MCF 10A (cell line): Measurements from ENCODE around the gene KLHL40. TPM values are rescaled to one million over a fixed set of nuclear protein-coding genes. Genes with fewer than 3 reads are reported as not detected.

ENCODE experiments used
- BruUV-seq: library from RNA; stranded (reverse); fragments of 400-500 nt; replicated peaks from 2 replicates; lab custom pipeline; 2021; lab: Mats Ljungman, UMichigan
- CTCF ChIA-PET: fragments of 300-600 bp; sonication (Branson Sonifier 250); formaldehyde crosslinking; extraction: SDS; loops from one replicate; lab custom pipeline; 2021; ENCODE audit warnings: antibody characterized with exemption, inconsistent platforms; lab: Yijun Ruan, JAX
- POLR2A ChIA-PET: fragments of 300-600, 350-650 bp; sonication (Branson Sonifier 250); formaldehyde crosslinking; extraction: SDS; loops from one replicate; lab custom pipeline; 2020; ENCODE audit warnings: antibody characterized with exemption, inconsistent platforms; lab: Yijun Ruan, JAX
- DNase-seq: peaks from one replicate; pipeline ENCODE4 v3.0.0-alpha.2; 2018; ENCODE audit not compliant: unreplicated experiment
- H3K27ac Mint-ChIP-seq: one replicate; pipeline ENCODE4 v1.8.0; 2022; ENCODE audit warnings: mild to moderate bottlenecking, low read depth, mixed read lengths; ENCODE audit not compliant: unreplicated experiment
- H3K27me3 Mint-ChIP-seq: one replicate; pipeline ENCODE4 v1.8.0; 2022; ENCODE audit warnings: mixed read lengths; ENCODE audit not compliant: insufficient read depth, unreplicated experiment
- H3K36me3 Mint-ChIP-seq: one replicate; pipeline ENCODE4 v1.8.0; 2022; ENCODE audit warnings: mild to moderate bottlenecking, moderate library complexity, mixed read lengths; ENCODE audit not compliant: insufficient read depth, unreplicated experiment
- H3K4me1 Mint-ChIP-seq: one replicate; pipeline ENCODE4 v1.8.0; 2022; ENCODE audit warnings: mixed read lengths; ENCODE audit not compliant: insufficient read depth, unreplicated experiment
- H3K4me3 Mint-ChIP-seq: one replicate; pipeline ENCODE4 v1.8.0; 2022; ENCODE audit warnings: mild to moderate bottlenecking, moderate library complexity, mixed read lengths; ENCODE audit not compliant: unreplicated experiment
- H3K9me3 Mint-ChIP-seq: one replicate; pipeline ENCODE4 v1.8.0; 2022; ENCODE audit warnings: mixed read lengths; ENCODE audit not compliant: unreplicated experiment
- CTCF ChIP-seq: fragments of 200-600 bp; IDR thresholded peaks from one replicate; pipeline ENCODE4 v1.8.0; 2022; ENCODE audit warnings: antibody characterized with exemption, mild to moderate bottlenecking; ENCODE audit not compliant: unreplicated experiment
- intact Hi-C: fragments of 100-400 bp; cut with micrococcal nuclease; formaldehyde crosslinking; loops from 2 replicates; pipeline ENCODE4 v1.14.1; 2022
- total RNA-seq: library from RNA; stranded (reverse); gene quantifications from 2 replicates; pipeline ENCODE4 v1.2.3, GENCODE V29; 2022

Gene KLHL40
- total RNA-seq, 1 experiment from 2014 or later: not detected

- DNase-seq: no peak
- CTCF ChIA-PET: interaction anchor here (1.0 kb wide), 1 partner anchor 11 kb away, joined by 3 read pairs; no protein-coding TSS in a partner anchor
- Mint-ChIP-seq H3K4me3 (no peak overlapping the region), H3K27me3 (no peaks in the 10 kb centered on the region), H3K36me3 (no peaks in the 10 kb centered on the region), H3K27ac (no peak overlapping the region), H3K4me1 (peaks cover 8% of the 10 kb centered on the region), H3K9me3 (no peaks in the 10 kb centered on the region)
- no TSS peak for BruUV-seq
- intact Hi-C loops: no loop called here
- TF ChIP-seq CTCF: no peak
- POLR2A ChIA-PET: no interaction called here
Observed at GRCh38 chr3:42704136-42704841, 19.0 kb downstream of the KLHL40 start.

DNA sequence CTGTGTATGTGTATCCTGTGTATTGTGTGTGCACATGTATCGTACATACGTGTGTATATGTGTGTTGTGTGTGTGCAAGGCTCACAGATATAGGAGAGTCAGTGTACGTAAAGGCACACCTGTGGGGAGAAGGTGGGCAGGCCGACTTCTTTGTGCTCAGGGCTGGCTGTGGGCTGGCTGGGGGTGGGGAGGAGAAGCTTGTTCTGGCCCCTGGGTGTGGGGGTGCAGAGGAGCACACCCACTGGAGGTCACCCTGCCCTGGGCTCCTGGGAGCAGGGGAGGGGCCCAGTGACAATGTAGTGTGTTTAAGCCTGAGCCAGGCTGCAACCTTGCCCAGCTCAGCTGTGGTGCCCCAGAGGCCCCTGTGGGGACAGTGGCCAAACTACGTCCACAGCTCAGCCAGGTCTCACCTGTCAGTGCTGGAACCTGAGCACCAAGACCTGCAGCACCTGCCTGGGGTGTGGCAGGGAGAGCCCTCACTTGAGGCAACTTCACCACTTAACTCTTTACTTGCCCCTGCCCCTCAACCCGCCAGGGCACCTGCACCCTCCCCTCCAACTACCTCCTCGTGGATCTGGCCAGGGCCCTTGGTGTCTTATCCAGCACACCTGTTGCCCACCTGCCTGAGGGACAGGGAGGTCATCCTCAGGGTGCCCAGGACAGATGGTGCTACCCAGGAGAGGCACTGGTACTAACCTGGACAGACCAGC lies 19.9 kb downstream of the KLHL40 start:
- Mint-ChIP-seq H3K27ac (no peak overlapping the region), H3K27me3 (no peaks in the 10 kb centered on the region), H3K9me3 (no peaks in the 10 kb centered on the region), H3K36me3 (no peaks in the 10 kb centered on the region), H3K4me1 (peaks cover 8% of the 10 kb centered on the region), H3K4me3 (no peak overlapping the region)
- ChIA-PET POLR2A (no interaction called here), CTCF (interaction anchor here (1.0 to 1.2 kb wide), 2 partner anchors 12 to 45 kb away, joined by 3 read pairs; no protein-coding TSS in a partner anchor)
- DNase-seq: no peak
- intact Hi-C loops: no loop called here
- no TSS peak for BruUV-seq
- TF ChIP-seq CTCF: no peak

DNA sequence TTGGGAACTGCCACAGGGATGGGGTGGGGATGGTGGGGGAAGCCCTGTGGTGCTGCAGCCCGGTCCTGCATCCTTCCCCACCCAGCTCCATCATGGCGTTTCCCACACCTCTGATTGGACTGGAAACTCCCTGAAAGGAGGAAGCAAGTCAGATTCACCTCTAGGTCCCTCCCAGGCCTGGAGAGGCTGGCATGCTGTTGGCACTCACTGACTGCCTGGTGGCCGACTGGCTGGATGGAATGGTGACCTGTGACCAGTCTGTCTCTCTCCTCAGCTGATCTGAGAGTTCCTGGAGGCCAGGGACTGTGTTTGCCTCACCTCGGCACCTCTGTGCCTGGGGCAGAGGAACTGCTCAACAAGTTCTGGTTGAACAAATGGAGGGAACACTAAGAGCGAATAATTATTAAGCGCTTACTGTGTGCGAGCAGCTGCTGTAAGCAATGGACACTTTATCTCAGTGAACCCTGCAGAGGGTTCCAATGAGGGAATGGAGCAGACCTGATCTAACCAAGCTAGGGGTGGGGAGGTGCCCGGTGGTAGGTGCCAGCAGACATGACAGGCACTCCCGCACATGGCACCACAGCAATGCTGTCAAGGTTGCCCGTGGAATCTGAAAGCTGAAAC lies 20.7 kb downstream of the KLHL40 start:
- Mint-ChIP-seq H3K36me3 (no peaks in the 10 kb centered on the region), H3K9me3 (no peaks in the 10 kb centered on the region), H3K4me1 (peaks cover 8% of the 10 kb centered on the region), H3K27ac (no peak overlapping the region), H3K27me3 (no peaks in the 10 kb centered on the region), H3K4me3 (no peak overlapping the region)
- DNase-seq: no peak
- CTCF ChIA-PET: interaction anchor here (1.2 kb wide), 1 partner anchor 44 kb away, joined by 3 read pairs; no protein-coding TSS in a partner anchor
- POLR2A ChIA-PET: interaction anchor here (0.6 kb wide), 1 partner anchor 37 kb away, joined by 3 read pairs; no protein-coding TSS in a partner anchor
- TF ChIP-seq CTCF: no peak
- BruUV-seq: no TSS peak
- intact Hi-C loops: no loop called here
